OCI-LY1 (cell line): ENCODE data around the gene TAGLN.

Source experiments
- H2AFZ ChIP-seq: fragments of 200-600 bp; sonication (generic), shearing (Covaris generic); 2 replicates; pipeline ENCODE4 v1.6.0; 2014; ENCODE audit warnings: antibody characterized with exemption, mild to moderate bottlenecking, low read length
- H3F3A ChIP-seq: fragments of 200-600 bp; sonication (generic), shearing (Covaris generic); 2 replicates; pipeline ENCODE4 v1.6.0; 2014; ENCODE audit warnings: mild to moderate bottlenecking, antibody characterized with exemption, low read length, moderate library complexity; ENCODE audit not compliant: insufficient read depth
- H3K27ac ChIP-seq: fragments of 200-600 bp; sonication (generic); 2 replicates; pipeline ENCODE4 v1.5.1; 2014; ENCODE audit warnings: low read length, mixed run types, mild to moderate bottlenecking, low read depth; ENCODE audit not compliant: poor library complexity, severe bottlenecking
- H3K27me3 ChIP-seq: fragments of 200-600 bp; sonication (generic); 2 replicates; pipeline ENCODE4 v1.6.0; 2014; ENCODE audit warnings: antibody characterized with exemption, mild to moderate bottlenecking, low read length, moderate library complexity; ENCODE audit not compliant: insufficient read depth
- H3K36me3 ChIP-seq: fragments of 200-600 bp; sonication (generic); 2 replicates; pipeline ENCODE4 v1.6.1; 2014; ENCODE audit warnings: mild to moderate bottlenecking, antibody characterized with exemption, low read length, moderate library complexity, mixed read lengths; ENCODE audit not compliant: insufficient read depth
- H3K4me1 ChIP-seq: fragments of 200-600 bp; sonication (generic); 2 replicates; pipeline ENCODE4 v1.5.1; 2014; ENCODE audit warnings: mild to moderate bottlenecking, low read length, moderate library complexity; ENCODE audit not compliant: insufficient read depth, severe bottlenecking
- H3K4me2 ChIP-seq: fragments of 200-600 bp; sonication (generic), shearing (Covaris generic); 2 replicates; pipeline ENCODE4 v1.6.1; 2014; ENCODE audit warnings: low read length
- H3K4me3 ChIP-seq: fragments of 200-600 bp; sonication (generic); 2 replicates; pipeline ENCODE4 v1.5.1; 2014; ENCODE audit warnings: low read length, low read depth, mild to moderate bottlenecking, mixed read lengths; ENCODE audit not compliant: poor library complexity, severe bottlenecking
- H3K79me2 ChIP-seq: fragments of 200-600 bp; shearing (Covaris generic); 2 replicates; pipeline ENCODE4 v1.6.1; 2016; ENCODE audit warnings: mixed run types, low read length, mixed read lengths; ENCODE audit not compliant: insufficient read depth
- H3K9ac ChIP-seq: fragments of 200-600 bp; sonication (generic), shearing (Covaris generic); 2 replicates; pipeline ENCODE4 v1.6.1; 2014; ENCODE audit warnings: mild to moderate bottlenecking, low read length, mixed read lengths
- H3K9me2 ChIP-seq: fragments of 200-600 bp; sonication (generic), shearing (Covaris generic); 2 replicates; pipeline ENCODE4 v1.6.1; 2014; ENCODE audit warnings: low read depth, mild to moderate bottlenecking, low read length, mixed read lengths
- H3K9me3 ChIP-seq: fragments of 200-600 bp; shearing (Covaris generic); 2 replicates; pipeline ENCODE4 v1.6.1; 2014; ENCODE audit warnings: low read length, mixed read lengths
- H4K20me1 ChIP-seq: fragments of 200-600 bp; sonication (generic), shearing (Covaris generic); 2 replicates; pipeline ENCODE4 v1.6.0; 2016; ENCODE audit warnings: mild to moderate bottlenecking, low read length; ENCODE audit not compliant: insufficient read depth
- EZH2 ChIP-seq: fragments of 200-600 bp; sonication (generic), shearing (Covaris generic); IDR thresholded peaks from 2 replicates; pipeline ENCODE4 v1.8.0; 2017; ENCODE audit warnings: borderline replicate concordance, mixed run types, mild to moderate bottlenecking, antibody characterized with exemption, low read length, moderate library complexity, mixed read lengths
- TF ChIP-seq, protein P1 (sequence below): fragments of 200-600 bp; sonication (generic), shearing (Covaris generic); IDR thresholded peaks from 2 replicates; pipeline ENCODE4 v1.5.1; 2017; ENCODE audit warnings: mild to moderate bottlenecking, antibody characterized with exemption, low read length, moderate library complexity, mixed read lengths

The TAGLN gene

DNA sequence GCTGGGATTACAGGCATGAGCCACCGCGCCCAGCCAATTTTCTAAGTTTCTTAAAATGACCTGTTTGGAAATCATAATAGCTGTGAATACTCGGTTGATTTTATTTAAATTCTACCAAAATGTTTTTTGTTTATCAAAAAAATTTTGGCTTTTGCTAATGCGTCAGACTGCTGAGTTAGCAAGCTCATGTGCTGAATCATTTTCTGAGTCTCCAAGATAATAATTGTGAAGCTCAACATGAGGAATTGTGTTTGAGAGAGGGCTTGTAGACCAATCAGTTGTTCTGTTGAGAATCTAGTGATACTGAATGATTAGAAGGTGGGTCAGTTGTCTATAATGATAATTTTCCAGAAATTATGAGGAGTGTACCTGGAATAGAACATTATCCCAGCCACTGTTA lies 49.2 kb downstream of the TAGLN start:
- no peaks in the 10 kb centered on the region for H3K9me2 ChIP-seq

DNA sequence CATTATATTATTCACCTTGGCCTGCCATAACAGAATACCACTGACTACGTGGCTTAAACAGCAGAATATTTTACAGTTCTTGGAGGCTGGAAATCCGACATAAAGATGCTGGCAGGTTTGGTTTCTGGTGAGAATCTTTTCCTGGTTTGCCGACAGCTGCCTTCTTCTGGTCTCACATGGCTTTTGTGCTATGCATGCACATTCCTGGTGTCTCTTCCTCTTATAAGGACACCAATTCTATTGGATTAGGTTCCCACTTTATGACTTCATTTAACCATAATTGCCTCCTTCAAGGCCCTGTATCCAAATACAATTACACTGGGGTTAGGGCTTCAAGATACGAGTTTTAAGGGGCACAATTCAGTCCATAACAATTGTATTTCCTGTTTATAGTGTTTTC lies 50.4 kb downstream of the TAGLN start:
- Histone ChIP-seq H3K36me3 (peaks cover 30% of the 10 kb centered on the region), H3F3A (no peaks in the 10 kb centered on the region), H3K4me2 (no peak overlapping the region), H2AFZ (no peak overlapping the region), H3K4me3 (no peak overlapping the region), H3K9me3 (no peaks in the 10 kb centered on the region), H3K4me1 (no peaks in the 10 kb centered on the region), H3K27me3 (no peaks in the 10 kb centered on the region), H4K20me1 (no peaks in the 10 kb centered on the region), H3K27ac (no peak overlapping the region), H3K79me2 (no peaks in the 10 kb centered on the region), H3K9me2 (no peaks in the 10 kb centered on the region), H3K9ac (no peak overlapping the region)
- TF ChIP-seq, protein P1, sequence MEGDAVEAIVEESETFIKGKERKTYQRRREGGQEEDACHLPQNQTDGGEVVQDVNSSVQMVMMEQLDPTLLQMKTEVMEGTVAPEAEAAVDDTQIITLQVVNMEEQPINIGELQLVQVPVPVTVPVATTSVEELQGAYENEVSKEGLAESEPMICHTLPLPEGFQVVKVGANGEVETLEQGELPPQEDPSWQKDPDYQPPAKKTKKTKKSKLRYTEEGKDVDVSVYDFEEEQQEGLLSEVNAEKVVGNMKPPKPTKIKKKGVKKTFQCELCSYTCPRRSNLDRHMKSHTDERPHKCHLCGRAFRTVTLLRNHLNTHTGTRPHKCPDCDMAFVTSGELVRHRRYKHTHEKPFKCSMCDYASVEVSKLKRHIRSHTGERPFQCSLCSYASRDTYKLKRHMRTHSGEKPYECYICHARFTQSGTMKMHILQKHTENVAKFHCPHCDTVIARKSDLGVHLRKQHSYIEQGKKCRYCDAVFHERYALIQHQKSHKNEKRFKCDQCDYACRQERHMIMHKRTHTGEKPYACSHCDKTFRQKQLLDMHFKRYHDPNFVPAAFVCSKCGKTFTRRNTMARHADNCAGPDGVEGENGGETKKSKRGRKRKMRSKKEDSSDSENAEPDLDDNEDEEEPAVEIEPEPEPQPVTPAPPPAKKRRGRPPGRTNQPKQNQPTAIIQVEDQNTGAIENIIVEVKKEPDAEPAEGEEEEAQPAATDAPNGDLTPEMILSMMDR, result no peak
- no peak for TF ChIP-seq EZH2

More for the DNA sequence above, 49.2 kb downstream of the TAGLN start:
- H3K9ac ChIP-seq, result no peak overlapping the region
- no peak overlapping the region for H2AFZ ChIP-seq
- H3K27me3 ChIP-seq, result no peaks in the 10 kb centered on the region
- no peaks in the 10 kb centered on the region for H4K20me1 ChIP-seq
- H3F3A ChIP-seq, result no peaks in the 10 kb centered on the region
- peaks cover 39% of the 10 kb centered on the region for H3K36me3 ChIP-seq
- no peaks in the 10 kb centered on the region for H3K4me1 ChIP-seq
- TF ChIP-seq EZH2, result no peak
- TF ChIP-seq, protein P1, result no peak
- no peaks in the 10 kb centered on the region for H3K79me2 ChIP-seq
- no peak overlapping the region for H3K4me2 ChIP-seq
- H3K27ac ChIP-seq, result no peak overlapping the region
- no peaks in the 10 kb centered on the region for H3K9me3 ChIP-seq
- no peak overlapping the region for H3K4me3 ChIP-seq

DNA sequence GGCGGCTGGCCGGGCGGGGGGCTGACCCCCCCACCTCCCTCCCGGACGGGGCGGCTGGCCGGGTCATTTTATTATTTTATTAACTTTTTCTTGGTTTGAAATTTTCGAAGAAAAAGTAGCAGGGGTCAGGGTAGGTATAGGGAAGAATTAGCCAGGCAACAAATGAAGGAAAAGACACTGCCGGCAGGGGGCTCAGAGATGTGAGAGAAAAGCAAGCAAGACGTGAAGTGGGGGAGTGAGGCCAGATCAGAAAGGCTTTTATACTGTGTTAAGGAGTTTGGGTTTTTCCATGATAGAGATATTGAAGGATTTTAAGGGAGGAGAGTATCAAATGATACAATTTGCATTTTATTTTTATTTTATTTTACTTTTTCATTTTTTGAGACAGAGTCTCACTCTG lies 52.3 kb downstream of the TAGLN start:
- Histone ChIP-seq H3K27ac (no peak overlapping the region), H4K20me1 (no peaks in the 10 kb centered on the region), H3K9me3 (no peaks in the 10 kb centered on the region), H3K9me2 (no peaks in the 10 kb centered on the region), H3K4me2 (no peak overlapping the region), H3F3A (no peaks in the 10 kb centered on the region), H3K4me1 (no peaks in the 10 kb centered on the region), H2AFZ (no peak overlapping the region), H3K27me3 (no peaks in the 10 kb centered on the region), H3K36me3 (peaks cover 20% of the 10 kb centered on the region), H3K79me2 (no peaks in the 10 kb centered on the region), H3K9ac (no peak overlapping the region), H3K4me3 (no peak overlapping the region)
- TF ChIP-seq, protein P1, result no peak
- no peak for TF ChIP-seq EZH2
